Stimulated activated CD4-positive, alpha-beta T cell treated with anti-CD3 and anti-CD28 coated beads, Interleukin-12 subunit alpha, Interleukin-12 subunit beta, amount 100 ng/mL, for 24 hours (primary cell): ENCODE measurements around the gene TET3.

ENCODE experiments used
- DNase-seq, 2 experiments: peaks; one replicate each; pipeline ENCODE4 v3.0.0-alpha.2; 2020; ENCODE audit warnings: low read depth in 2 of 2

Gene TET3

DNA sequence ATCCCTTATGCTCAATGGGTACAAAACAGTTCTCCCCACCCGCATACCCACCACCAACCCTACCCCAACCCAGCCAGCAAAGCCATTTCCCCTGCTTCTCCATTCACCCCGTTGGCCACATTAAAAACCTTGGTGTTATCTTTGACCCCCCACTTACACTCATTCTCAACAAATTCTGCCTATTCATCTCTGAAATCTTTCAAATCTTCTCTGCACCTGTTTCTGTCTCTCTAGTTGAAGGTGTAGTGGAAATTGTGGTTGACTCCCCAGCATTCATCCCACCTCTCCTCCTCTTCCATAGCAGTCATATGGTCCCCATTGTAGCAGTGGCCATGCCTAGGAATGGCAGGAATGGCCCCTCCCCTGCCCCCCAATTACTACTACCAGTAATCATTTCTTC is 20.5 kb upstream of the TET3 start:
- no peak for DNase-seq

- DNase-seq, result no peak
These were observed 19.7 kb upstream of the TET3 start for GRCh38 chr2:73965053-73965452.

- no peak for DNase-seq
These were observed 16.3 kb upstream of the TET3 start for GRCh38 chr2:73968357-73968937.

GRCh38 chr2:73969356-73969755 is 15.4 kb upstream of the TET3 start:
- no peak for DNase-seq

GRCh38 chr2:73970141-73970803 is 14.4 kb upstream of the TET3 start:
- DNase-seq, result no peak

GRCh38 chr2:73970850-73971471 is 13.7 kb upstream of the TET3 start:
- no peak for DNase-seq

DNA sequence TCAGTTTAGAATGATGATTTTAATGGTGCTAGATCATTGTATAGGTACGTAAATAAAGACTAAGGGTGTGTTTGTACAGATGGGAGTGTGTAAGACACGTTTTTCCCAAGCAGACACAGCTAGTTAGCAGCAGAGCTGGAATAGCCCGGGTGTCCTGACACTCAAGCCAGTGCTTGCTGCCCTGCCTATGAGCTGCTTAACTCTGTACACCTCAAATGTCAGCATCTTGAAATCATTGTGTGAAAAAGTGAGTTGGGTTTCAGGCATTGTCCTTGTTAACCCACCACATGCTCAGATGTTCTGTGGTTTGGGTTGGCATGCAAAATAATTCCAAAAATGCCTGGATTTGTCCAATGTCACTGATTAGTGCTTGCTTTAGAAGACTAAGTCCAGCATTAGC is 13.0 kb upstream of the TET3 start:
- no peak for DNase-seq

DNA sequence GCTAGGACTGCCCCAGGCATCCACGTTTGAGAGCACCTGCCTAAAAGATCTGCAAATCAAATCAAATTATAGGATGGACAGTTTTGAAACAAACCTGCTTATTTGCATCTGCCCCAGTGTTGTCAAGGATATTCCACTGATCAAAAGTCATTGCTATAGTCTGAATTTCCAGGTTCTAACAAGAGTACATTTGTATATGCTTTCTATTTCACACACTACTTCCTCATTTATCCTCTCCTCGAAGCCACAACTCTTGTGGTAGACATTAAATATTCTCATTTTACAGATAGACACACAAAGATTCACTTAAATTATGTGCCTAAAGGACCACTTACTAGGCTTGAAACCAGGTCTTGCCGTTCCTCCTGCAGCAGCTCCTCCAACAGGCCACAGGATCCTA is 11.9 kb upstream of the TET3 start:
- DNase-seq, result no peak

DNA sequence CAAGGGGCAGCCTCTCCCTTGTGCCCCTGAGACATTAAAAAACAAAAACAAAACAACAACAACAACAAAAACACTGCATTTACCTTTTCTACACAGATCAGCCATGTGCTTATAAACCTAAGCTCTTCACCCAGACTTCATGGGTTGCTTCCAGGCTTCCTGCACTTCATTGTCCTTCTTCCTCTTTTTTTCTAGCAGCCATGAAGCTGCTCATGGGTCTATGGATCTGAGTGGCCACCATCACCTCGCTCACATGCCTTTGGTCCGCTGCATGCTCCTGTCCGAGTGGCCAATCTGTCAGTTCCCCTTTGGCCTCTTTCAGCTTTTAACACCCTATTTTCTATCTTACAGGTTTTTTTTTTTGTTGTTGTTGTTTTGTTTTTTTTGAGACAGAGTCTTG is 9.0 kb upstream of the TET3 start:
- DNase-seq, result no peak

DNA sequence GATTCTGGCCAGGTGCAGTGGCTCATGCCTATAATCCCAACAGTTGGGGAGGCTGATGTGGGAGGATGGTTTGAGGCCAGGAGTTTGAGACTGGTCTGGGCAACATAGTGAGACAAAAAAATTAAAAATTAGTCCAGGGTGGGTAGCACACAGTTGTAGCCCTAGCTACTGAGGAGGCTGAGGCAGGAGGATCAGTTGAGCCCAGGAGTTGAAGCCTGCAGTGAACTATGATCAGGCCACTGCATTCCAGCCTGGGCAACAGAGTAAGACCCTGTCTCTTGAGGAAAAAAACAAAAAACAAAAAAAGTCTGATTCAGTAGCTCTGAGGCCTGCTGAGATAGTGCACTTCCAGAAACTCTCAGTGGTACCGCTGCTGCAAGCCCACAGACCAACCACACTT is 7.9 kb upstream of the TET3 start:
- DNase-seq, result no peak

DNA sequence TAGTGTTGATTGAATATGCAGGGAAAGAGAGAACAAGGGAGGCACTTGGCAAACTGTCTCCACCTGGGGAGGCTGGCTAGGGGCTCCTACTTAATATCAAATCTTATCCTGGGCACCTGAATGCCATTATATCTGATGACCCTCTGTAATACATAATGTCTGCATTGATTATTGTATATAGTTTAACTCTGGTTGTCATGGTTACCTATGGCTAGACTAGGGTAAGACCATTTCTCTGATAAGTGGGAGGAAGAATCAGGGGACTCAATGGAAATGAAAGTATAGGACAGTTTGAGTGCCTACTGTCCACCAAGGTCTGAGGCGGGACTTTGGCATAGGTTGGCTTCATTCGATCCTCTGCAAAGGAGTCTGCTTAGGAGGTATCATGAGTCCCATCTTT is 7.2 kb upstream of the TET3 start:
- DNase-seq, result no peak

DNA sequence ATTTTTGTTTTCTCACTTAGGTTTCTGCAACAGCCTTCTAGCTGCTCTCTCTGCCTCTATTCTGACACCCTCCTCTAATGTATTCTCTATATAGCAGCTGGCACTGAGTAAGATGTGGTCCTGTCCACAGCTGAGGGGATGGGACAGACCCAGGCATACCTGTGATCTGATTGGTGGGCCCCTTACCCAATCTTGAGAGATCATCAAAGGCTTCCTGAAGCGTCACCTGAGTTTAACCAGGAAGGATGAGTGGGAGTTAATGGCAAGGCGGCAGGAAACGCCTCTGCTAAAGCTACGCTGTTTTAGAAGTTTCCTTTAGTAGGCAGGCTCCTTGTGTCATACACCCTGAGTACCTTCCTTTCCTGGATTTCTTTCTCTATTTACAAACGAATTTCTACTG is 5.7 kb upstream of the TET3 start:
- DNase-seq, result peak in 1 of 2 experiments; percentile 46

GRCh38 chr2:73979686-73980085 is 5.0 kb upstream of the TET3 start:
- DNase-seq, result no peak

DNA sequence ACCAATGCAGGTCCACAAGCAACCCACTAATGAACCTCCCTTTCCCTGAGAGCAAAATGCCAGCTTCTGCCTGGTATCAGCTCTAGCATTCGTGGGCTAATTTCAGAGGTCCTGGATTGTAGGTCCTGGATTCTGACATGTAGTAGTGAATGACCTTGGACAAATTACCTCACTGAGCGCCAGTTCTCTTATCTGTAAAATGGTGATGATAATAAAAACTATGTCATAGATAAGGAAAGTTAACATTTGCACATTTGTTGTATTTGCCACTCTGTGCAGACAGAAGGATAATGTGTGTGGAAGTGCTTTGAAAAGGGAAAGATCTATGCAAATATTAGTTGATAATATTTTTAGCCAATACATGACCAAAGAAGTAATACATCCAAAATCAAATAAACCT is 4.1 kb upstream of the TET3 start:
- DNase-seq, result no peak

- peak in 1 of 2 experiments; percentile 45 for DNase-seq
These were observed 3.4 kb upstream of the TET3 start for GRCh38 chr2:73981081-73982001.

DNA sequence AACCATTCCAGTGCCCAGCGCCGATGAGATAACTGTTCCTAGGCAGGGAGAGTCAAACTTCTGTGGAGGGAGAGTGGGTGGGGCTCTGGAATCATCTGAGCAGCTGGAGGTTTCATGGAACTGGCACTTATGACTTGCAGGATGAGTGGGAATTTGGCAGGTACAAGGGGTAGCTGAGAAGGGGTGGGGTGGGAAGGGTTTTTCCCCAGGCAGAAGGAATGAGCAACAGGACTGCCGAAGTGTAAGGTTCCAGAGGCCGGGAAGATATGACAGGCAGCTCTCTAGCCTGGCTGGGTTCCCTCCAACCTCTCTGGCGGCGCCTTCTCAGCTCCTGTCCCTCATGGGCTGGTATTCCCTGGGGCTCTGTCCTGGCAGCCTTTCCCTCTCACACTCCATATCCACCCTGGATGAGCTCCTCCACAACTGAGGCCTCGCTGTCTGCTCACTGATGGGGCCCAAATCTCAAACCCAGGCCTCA is 2.5 kb upstream of the TET3 start:
- no peak for DNase-seq

DNA sequence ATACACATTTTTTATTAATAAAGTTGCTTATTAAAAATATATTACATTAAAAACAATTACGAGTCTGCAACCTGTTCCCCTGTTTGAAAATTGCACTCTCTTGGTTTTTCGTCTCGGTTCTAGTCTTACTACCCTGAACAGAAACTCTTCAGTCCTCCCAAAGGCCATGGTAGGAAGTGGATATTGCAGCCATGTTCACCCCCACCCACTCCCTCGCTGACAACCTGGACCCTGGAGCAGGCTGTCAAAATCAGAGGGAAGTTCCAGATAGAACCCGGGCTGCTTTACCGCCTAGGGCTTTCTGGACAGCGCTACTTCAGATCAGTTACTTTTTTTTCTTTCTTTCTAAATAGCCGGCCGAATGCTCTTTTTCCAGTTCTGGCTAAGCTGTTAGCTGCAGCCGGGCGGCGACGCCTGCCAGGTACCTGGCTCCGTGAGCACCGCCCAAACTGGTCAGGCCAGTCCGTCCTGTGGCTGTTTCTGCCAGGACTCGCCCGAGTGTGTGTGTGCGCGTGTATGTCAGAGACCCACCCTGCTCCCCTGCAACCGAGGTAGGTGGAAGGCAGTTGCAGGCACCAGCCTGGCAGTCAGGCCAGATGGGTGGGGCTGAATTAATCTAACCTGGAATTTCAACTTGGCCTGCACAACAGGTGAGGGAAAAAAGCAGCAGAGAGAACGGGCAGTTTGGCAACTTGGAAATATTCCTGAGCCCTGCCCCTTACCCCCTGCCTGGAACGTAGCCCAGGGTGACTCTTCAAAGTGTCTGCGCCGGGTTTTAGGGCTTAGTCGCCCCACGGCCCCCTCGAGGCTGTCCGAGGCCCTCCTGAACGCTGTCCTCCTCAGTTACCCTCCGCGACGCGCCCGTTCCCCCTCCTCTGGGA is 1.1 kb upstream of the TET3 start:
- DNase-seq, result no peak

DNA sequence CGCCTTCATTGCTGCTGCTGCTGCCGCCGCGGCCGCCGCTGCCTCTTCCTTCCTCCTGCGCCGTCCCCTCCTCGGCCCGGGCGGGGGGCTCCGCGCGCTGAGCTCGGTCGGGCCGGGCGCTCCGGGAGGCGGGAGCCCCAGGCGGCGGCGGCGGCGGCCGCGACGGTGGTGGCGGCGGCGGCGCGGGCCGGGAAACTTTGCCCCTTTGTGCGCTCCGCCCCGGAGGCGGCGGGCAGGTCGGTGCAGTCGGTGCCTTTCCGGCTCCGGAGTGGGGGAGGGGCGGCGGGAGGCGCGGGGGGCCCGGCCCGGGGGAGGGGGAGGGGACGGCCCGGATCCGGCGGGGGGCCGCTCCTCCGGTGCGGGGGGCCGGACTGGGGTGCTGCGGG is 205 bp downstream of the TET3 start:
- DNase-seq, result peak in 1 of 2 experiments; percentile 56

DNA sequence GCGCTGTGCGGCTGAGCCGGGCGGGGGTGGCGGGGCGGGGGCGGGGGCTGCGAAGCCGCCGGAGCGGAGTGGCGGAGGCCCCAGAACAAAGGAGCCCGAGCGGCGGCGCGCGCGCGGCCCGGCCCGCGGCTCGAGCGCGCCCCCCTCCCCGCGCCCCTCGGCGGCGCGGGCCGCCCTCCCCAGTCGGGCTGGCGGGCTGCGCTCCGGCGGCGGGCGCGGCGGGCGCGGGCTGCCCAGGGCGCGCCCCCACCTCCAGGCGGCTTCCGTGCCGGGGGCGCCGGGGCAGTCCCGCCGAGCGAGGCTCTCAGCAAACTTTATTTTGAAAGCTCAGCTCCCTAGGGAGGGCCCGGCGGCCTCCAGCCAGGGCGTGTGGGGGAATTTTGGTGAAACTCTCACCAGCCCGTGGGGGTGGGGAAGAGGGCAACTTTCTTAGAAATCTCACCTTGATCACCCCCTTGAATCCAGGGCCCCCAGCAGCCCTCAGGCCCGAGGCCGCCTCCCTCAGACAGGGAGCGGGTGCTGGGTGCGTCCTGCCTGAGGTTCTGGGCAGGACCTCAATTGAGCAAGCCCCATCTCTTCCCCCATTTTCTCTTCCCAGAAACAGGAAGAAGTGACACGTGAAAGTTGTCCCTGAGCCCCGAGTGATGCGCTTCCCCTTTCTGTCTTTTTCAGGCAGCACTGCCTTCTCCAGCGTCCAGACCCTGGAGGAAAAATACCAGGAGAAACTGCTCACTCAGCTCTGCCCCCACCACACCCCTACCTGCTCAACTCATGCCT is 786 bp downstream of the TET3 start:
- DNase-seq, result peak; percentile 54 to 63

GRCh38 chr2:73986085-73986681 is 1.5 kb downstream of the TET3 start:
- no peak for DNase-seq
